Common myeloid progenitor, CD34-positive (primary cell): ENCODE data around the gene SPECC1.

Source experiments
- CTCF ChIA-PET: fragments of 350-600 bp; sonication (Branson Sonifier 250); formaldehyde crosslinking; loops from one replicate; lab custom pipeline; 2021; ENCODE audit warnings: antibody characterized with exemption; lab: Charles Lee
- POLR2A ChIA-PET: fragments of 350-600 bp; sonication (Branson Sonifier 250); formaldehyde crosslinking; loops from one replicate; lab custom pipeline; 2021; ENCODE audit warnings: antibody characterized with exemption; lab: Charles Lee
- DNase-seq, 3 donors: peaks; one replicate each; pipeline versions ENCODE4 v3.0.0 to v3.0.0-alpha.2; 2013
- H3K27ac ChIP-seq, 2 experiments: 1 replicate in 1 of 2; 2 replicates in 1 of 2; pipeline ENCODE4 v1.7.0; 2013; ENCODE audit warnings: inconsistent platforms in 2 of 2, low read length in 2 of 2, mild to moderate bottlenecking in 2 of 2, low read depth in 1 of 2, moderate library complexity in 1 of 2; ENCODE audit not compliant: severe bottlenecking in 2 of 2, insufficient read depth in 1 of 2, poor library complexity in 1 of 2
- H3K27me3 ChIP-seq, 5 experiments: replicated peaks in 2 of 5; 1 replicate in 3 of 5; 2 replicates in 2 of 5; pipeline versions ENCODE4 v1.6.1 to v1.7.0; 2013; ENCODE audit warnings: low read length in 4 of 5, mild to moderate bottlenecking in 2 of 5, moderate library complexity in 2 of 5, inconsistent platforms in 1 of 5; ENCODE audit not compliant: insufficient read depth in 5 of 5, control insufficient read depth in 4 of 5
- H3K36me3 ChIP-seq, 4 experiments: 1 replicate in 2 of 4; 2 replicates in 2 of 4; pipeline versions ENCODE4 v1.6.1 to v1.7.0; 2013; ENCODE audit warnings: low read length in 3 of 4, control low read depth in 1 of 4, mild to moderate bottlenecking in 1 of 4; ENCODE audit not compliant: control insufficient read depth in 4 of 4, insufficient read depth in 4 of 4
- H3K4me1 ChIP-seq, 4 experiments: 1 replicate in 3 of 4; 2 replicates in 1 of 4; pipeline versions ENCODE4 v1.6.1 to v1.7.1; 2013; ENCODE audit warnings: low read length in 3 of 4, mild to moderate bottlenecking in 3 of 4, control low read depth in 1 of 4, inconsistent platforms in 1 of 4, moderate library complexity in 1 of 4; ENCODE audit not compliant: control insufficient read depth in 4 of 4, insufficient read depth in 4 of 4; ENCODE audit errors: control extremely low read depth in 1 of 4
- H3K4me3 ChIP-seq, 7 experiments: 1 replicate in 4 of 7; 2 replicates in 3 of 7; pipeline versions ENCODE4 v1.5.1 to v1.7.0; 2013; ENCODE audit warnings: mild to moderate bottlenecking in 7 of 7, low read length in 6 of 7, moderate library complexity in 6 of 7, inconsistent platforms in 2 of 7, low read depth in 2 of 7, control low read depth in 1 of 7; ENCODE audit not compliant: insufficient read depth in 4 of 7, control insufficient read depth in 1 of 7; ENCODE audit errors: extremely low read depth in 1 of 7
- H3K9me3 ChIP-seq, 5 experiments: 1 replicate in 4 of 5; 2 replicates in 1 of 5; pipeline versions ENCODE4 v1.6.1 to v1.7.1; 2013; ENCODE audit warnings: low read length in 4 of 5, mild to moderate bottlenecking in 2 of 5, inconsistent platforms in 1 of 5, low read depth in 1 of 5, moderate library complexity in 1 of 5; ENCODE audit not compliant: control insufficient read depth in 4 of 5, insufficient read depth in 2 of 5; ENCODE audit errors: control extremely low read depth in 1 of 5
- WGBS: methylation state at CpG from one replicate; pipeline ENCODE4 v1.1.5; 2013; ENCODE audit not compliant: insufficient coverage; 5-methylcytosine and 5-hydroxymethylcytosine counted together

The SPECC1 gene

DNA sequence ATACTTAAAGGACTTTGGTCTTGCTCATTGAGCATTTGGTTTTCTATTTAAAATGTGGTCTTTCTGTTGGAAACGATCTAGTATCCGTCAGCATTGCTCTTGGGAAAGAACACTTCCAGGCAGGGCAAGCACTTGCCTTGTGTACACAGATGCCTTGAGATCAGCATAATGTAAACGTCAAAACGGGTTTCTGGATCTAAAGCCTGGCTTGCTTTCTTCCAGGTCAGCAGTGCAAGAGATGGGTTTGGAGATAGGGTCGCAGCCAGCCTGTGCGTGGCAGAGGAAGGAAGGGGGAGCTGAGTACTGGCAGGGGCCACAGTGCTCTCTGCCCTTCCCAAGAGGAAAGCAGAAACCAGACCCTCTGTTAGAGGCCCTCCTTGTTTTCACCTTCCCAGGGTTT lies 282.7 kb downstream of the SPECC1 start:
- Histone ChIP-seq H3K36me3 (peaks cover 0 to 8% (median 1%) of the 10 kb centered on the region in 4 experiments), H3K4me3 (no peak overlapping the region), H3K9me3 (peaks cover 0 to 3% (median 0%) of the 10 kb centered on the region in 5 experiments), H3K27me3 (no peaks in the 10 kb centered on the region), H3K4me1 (no peaks in the 10 kb centered on the region), H3K27ac (no peak overlapping the region)
- POLR2A ChIA-PET: no interaction called here
- CTCF ChIA-PET: no interaction called here
- DNase-seq: no peak
- 68% methylated on average over 6 of the region's 6 CpGs for WGBS

DNA sequence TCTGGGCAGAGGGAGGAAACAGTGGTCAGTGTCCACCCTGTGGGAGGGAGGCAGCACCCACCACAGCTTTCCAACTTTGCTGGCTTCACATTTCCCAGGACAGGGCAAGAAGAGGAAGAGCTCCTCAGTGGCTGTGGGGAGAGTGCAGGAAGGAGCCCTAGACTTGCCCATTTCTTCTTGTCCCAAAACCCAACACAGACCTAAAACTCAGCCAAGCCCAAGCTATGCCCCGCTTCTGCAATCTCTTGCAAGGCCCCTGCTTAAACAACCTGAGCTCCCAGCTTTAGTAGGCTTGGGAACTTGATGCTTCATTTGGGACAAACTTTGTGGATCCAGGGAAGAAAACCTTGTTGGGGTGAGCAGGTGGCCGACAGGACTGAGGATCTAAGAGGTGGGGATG lies 284.3 kb downstream of the SPECC1 start:
- POLR2A ChIA-PET: no interaction called here
- H3K4me1 ChIP-seq: no peaks in the 10 kb centered on the region
- no peaks in the 10 kb centered on the region for H3K9me3 ChIP-seq
- no peak overlapping the region for H3K27ac ChIP-seq
- no peak overlapping the region for H3K4me3 ChIP-seq
- WGBS: 100% methylated on average over 2 of the region's 2 CpGs
- peaks cover 0 to 11% (median 4%) of the 10 kb centered on the region in 4 experiments for H3K36me3 ChIP-seq
- CTCF ChIA-PET: interaction anchor here (0.7 to 0.8 kb wide), 2 partner anchors 170 to 300 kb away, joined by 3 read pairs; no protein-coding TSS in a partner anchor
- no peaks in the 10 kb centered on the region for H3K27me3 ChIP-seq
- no peak for DNase-seq

- CTCF ChIA-PET: interaction anchor here (0.8 kb wide), 1 partner anchor 170 kb away, joined by 3 read pairs; no protein-coding TSS in a partner anchor
- Histone ChIP-seq H3K36me3 (peaks cover 0 to 11% (median 4%) of the 10 kb centered on the region in 4 experiments), H3K9me3 (no peaks in the 10 kb centered on the region), H3K27ac (no peak overlapping the region), H3K4me3 (no peak overlapping the region), H3K27me3 (no peaks in the 10 kb centered on the region), H3K4me1 (no peaks in the 10 kb centered on the region)
- 96% methylated on average over 4 of the region's 6 CpGs for WGBS
- no peak for DNase-seq
- POLR2A ChIA-PET: no interaction called here
Observed at GRCh38 chr17:20294120-20294519, 285.0 kb downstream of the SPECC1 start.

DNA sequence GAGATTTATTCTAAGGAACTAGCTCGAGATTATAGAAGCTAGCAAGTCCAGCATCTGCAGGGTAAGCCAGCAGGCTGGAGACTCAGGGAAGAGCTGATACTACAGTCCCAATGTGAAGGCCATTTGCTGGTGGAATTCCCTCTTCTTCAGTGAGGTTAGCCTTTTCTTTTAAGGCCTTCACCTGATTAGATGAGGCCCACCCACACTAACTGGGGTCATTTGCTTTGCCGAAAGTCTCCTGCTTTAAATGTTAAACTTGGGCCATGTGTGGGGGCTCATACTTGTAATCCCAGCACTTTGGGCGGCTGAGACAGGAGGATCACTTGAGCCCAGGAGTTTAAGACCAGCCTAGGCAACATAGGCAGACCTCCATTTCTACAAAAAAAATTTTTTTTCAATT lies 289.9 kb downstream of the SPECC1 start:
- no peak for DNase-seq
- ChIA-PET CTCF (interaction anchor here (1.0 to 1.6 kb wide), 2 partner anchors 22 to 94 kb away, joined by 3 read pairs; no protein-coding TSS in a partner anchor), POLR2A (interaction anchor here (0.6 kb wide), 1 partner anchor 108 kb away, joined by 3 read pairs; no protein-coding TSS in a partner anchor)
- no peaks in the 10 kb centered on the region for H3K27me3 ChIP-seq
- H3K9me3 ChIP-seq: no peaks in the 10 kb centered on the region
- no peak overlapping the region for H3K27ac ChIP-seq
- peaks cover 0 to 26% (median 4%) of the 10 kb centered on the region in 4 experiments for H3K36me3 ChIP-seq
- no peak overlapping the region for H3K4me3 ChIP-seq
- WGBS: 100% methylated on average over 2 of the region's 3 CpGs
- no peaks in the 10 kb centered on the region for H3K4me1 ChIP-seq

DNA sequence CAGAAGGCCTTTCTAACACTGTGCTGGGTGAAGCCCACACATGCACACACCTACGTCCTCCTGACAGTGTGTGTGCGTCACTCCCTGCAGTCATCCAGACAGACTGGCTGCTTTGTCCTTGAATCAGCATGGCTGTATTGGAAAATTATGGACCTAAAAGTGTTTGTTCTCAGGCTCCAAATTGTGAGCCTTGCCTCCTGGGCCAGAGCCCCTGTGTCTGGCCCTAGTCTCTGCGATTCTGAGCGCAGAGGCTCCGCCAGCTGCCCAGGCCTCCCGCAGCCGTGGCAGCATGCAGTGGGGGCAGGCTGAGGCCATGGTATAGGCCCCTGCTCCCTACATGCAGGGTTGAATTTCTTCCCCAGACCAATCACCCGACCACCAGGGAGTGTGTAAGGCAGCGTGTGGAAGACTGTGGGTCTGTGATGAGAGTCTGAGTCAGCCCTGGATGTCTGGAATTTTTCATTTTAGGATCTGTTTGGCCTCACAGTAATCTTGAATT lies 291.3 kb downstream of the SPECC1 start:
- Histone ChIP-seq H3K9me3 (peaks cover 0 to 3% (median 0%) of the 10 kb centered on the region in 5 experiments), H3K27ac (no peak overlapping the region), H3K36me3 (peaks cover 0 to 31% (median 4%) of the 10 kb centered on the region in 4 experiments), H3K27me3 (no peaks in the 10 kb centered on the region), H3K4me3 (no peak overlapping the region), H3K4me1 (no peaks in the 10 kb centered on the region)
- ChIA-PET POLR2A (no interaction called here), CTCF (no interaction called here)
- no peak for DNase-seq
- 100% methylated on average over 9 of the region's 9 CpGs for WGBS

GRCh38 chr17:20302246-20302917 lies 293.2 kb downstream of the SPECC1 start:
- ChIA-PET CTCF (no interaction called here), POLR2A (no interaction called here)
- Histone ChIP-seq H3K4me1 (no peaks in the 10 kb centered on the region), H3K36me3 (peaks cover 4 to 43% (median 12%) of the 10 kb centered on the region in 4 experiments), H3K9me3 (peaks cover 0 to 20% (median 10%) of the 10 kb centered on the region in 5 experiments), H3K27ac (no peak overlapping the region), H3K4me3 (no peak overlapping the region), H3K27me3 (no peaks in the 10 kb centered on the region)
- no peak for DNase-seq
- WGBS: 97% methylated on average over 9 of the region's 9 CpGs

DNA sequence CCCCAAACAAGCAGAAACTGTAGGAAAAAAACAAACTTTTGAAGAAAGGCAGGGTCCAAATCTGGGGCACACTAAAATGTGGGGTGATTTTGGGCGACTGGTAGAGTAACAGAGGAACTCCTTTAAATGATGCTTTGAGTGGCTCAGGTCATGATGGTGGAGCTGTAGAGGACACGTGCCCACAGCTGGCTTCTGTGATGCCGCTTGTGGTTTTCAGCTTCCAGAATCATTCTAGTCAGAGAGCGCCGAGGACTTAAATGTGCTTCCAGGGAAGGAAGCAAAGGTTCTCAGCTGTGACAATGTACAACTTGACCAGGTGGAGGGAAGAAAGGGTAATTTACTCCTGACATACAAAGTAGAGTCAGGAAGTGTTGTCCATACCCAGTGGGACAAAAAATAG lies 295.8 kb downstream of the SPECC1 start:
- H3K27me3 ChIP-seq: no peaks in the 10 kb centered on the region
- ChIA-PET CTCF (no interaction called here), POLR2A (no interaction called here)
- no peak overlapping the region for H3K27ac ChIP-seq
- 96% methylated on average over 5 of the region's 5 CpGs for WGBS
- peaks cover 3 to 33% (median 13%) of the 10 kb centered on the region in 5 experiments for H3K9me3 ChIP-seq
- peaks cover 10 to 54% (median 16%) of the 10 kb centered on the region in 4 experiments for H3K36me3 ChIP-seq
- no peaks in the 10 kb centered on the region for H3K4me1 ChIP-seq
- no peak overlapping the region for H3K4me3 ChIP-seq
- no peak for DNase-seq
